HL-60 (cell line): ENCODE results near the gene AMZ1.

Experiments used
- GABPA ChIP-seq: IDR thresholded peaks from 2 replicates; pipeline ENCODE4 v1.6.1; 2012; ENCODE audit warnings: low read depth
- POLR2AphosphoS5 ChIP-seq: IDR thresholded peaks from 2 replicates; pipeline ENCODE4 v1.6.1; 2012; ENCODE audit warnings: low read depth
- SPI1 ChIP-seq: IDR thresholded peaks from 2 replicates; pipeline ENCODE4 v1.6.1; 2012; ENCODE audit warnings: low read depth, mild to moderate bottlenecking, borderline replicate concordance
- TF ChIP-seq, protein P1 (sequence below): IDR thresholded peaks from one replicate; pipeline ENCODE4 v1.5.1; 2011; ENCODE audit warnings: low read length, control low read depth, inconsistent platforms; ENCODE audit not compliant: insufficient read depth
- TF ChIP-seq, protein P2 (sequence below): IDR thresholded peaks from 2 replicates; pipeline ENCODE4 v1.6.1; 2012; ENCODE audit warnings: low read depth; ENCODE audit not compliant: insufficient replicate concordance

DNA sequence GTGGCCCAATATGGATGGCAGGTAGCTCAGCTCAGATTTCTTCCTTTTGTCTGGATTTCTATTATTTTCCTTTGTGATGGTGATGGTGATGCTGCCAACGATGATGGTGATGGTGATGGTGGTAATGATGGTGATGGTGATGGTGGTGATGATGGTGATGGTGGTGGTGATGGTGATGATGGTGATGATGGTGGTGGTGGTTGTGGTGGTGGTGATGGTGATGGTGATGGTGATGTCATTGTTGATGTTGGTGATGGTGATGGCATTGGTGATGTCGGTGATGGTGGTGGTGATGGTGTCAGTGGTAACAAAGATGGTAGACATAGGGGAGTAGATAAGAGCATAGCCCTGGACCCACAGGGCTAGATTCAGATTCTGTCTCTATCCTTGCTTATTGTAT lies 30.8 kb upstream of the AMZ1 start:
- TF ChIP-seq, protein P1, sequence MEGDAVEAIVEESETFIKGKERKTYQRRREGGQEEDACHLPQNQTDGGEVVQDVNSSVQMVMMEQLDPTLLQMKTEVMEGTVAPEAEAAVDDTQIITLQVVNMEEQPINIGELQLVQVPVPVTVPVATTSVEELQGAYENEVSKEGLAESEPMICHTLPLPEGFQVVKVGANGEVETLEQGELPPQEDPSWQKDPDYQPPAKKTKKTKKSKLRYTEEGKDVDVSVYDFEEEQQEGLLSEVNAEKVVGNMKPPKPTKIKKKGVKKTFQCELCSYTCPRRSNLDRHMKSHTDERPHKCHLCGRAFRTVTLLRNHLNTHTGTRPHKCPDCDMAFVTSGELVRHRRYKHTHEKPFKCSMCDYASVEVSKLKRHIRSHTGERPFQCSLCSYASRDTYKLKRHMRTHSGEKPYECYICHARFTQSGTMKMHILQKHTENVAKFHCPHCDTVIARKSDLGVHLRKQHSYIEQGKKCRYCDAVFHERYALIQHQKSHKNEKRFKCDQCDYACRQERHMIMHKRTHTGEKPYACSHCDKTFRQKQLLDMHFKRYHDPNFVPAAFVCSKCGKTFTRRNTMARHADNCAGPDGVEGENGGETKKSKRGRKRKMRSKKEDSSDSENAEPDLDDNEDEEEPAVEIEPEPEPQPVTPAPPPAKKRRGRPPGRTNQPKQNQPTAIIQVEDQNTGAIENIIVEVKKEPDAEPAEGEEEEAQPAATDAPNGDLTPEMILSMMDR, result no peak
- TF ChIP-seq GABPA, result no peak
- TF ChIP-seq, protein P2, sequence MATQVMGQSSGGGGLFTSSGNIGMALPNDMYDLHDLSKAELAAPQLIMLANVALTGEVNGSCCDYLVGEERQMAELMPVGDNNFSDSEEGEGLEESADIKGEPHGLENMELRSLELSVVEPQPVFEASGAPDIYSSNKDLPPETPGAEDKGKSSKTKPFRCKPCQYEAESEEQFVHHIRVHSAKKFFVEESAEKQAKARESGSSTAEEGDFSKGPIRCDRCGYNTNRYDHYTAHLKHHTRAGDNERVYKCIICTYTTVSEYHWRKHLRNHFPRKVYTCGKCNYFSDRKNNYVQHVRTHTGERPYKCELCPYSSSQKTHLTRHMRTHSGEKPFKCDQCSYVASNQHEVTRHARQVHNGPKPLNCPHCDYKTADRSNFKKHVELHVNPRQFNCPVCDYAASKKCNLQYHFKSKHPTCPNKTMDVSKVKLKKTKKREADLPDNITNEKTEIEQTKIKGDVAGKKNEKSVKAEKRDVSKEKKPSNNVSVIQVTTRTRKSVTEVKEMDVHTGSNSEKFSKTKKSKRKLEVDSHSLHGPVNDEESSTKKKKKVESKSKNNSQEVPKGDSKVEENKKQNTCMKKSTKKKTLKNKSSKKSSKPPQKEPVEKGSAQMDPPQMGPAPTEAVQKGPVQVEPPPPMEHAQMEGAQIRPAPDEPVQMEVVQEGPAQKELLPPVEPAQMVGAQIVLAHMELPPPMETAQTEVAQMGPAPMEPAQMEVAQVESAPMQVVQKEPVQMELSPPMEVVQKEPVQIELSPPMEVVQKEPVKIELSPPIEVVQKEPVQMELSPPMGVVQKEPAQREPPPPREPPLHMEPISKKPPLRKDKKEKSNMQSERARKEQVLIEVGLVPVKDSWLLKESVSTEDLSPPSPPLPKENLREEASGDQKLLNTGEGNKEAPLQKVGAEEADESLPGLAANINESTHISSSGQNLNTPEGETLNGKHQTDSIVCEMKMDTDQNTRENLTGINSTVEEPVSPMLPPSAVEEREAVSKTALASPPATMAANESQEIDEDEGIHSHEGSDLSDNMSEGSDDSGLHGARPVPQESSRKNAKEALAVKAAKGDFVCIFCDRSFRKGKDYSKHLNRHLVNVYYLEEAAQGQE, result no peak
- no peak for TF ChIP-seq POLR2AphosphoS5
- no peak for TF ChIP-seq SPI1
